WTC11 (cell line): ENCODE measurements around the gene ANTXR1.

Experiments used
- ATF3 ChIP-seq: sonication (generic); formaldehyde crosslinking; conservative IDR thresholded peaks from 2 replicates; pipeline ENCODE4 v1.8.1; 2022; ENCODE audit warnings: mild to moderate bottlenecking, missing genetic modification reagents
- CTCF ChIP-seq: fragments of 200-600 bp; IDR thresholded peaks from 2 replicates; pipeline ENCODE4 v1.8.0; 2022; ENCODE audit warnings: antibody characterized with exemption
- E2F1 ChIP-seq: sonication (generic); formaldehyde crosslinking; IDR thresholded peaks from 2 replicates; pipeline ENCODE4 v1.8.0; 2022; ENCODE audit warnings: mild to moderate bottlenecking, missing genetic modification reagents
- ETV6 ChIP-seq: sonication (generic); formaldehyde crosslinking; IDR thresholded peaks from 2 replicates; pipeline ENCODE4 v1.8.1; 2022; ENCODE audit warnings: mild to moderate bottlenecking, missing genetic modification reagents
- NFE2L1 ChIP-seq: sonication (generic); formaldehyde crosslinking; IDR thresholded peaks from 2 replicates; pipeline ENCODE4 v1.8.1; 2023; ENCODE audit warnings: missing genetic modification reagents
- NR2C2 ChIP-seq: sonication (generic); formaldehyde crosslinking; IDR thresholded peaks from 2 replicates; pipeline ENCODE4 v1.8.0; 2022; ENCODE audit warnings: mild to moderate bottlenecking, missing genetic modification reagents
- SP1 ChIP-seq: sonication (generic); formaldehyde crosslinking; conservative IDR thresholded peaks from 2 replicates; pipeline ENCODE4 v1.8.1; 2022; ENCODE audit warnings: missing genetic modification reagents
- ZNF138 ChIP-seq: sonication (generic); formaldehyde crosslinking; conservative IDR thresholded peaks from 2 replicates; pipeline ENCODE4 v1.8.1; 2022; ENCODE audit warnings: mild to moderate bottlenecking, moderate library complexity, missing genetic modification reagents

GRCh38 chr2:69092857-69093256 lies 79.9 kb downstream of the ANTXR1 start:
- TF ChIP-seq CTCF: no peak
- no peak for TF ChIP-seq SP1 (CRISPR knock-in tag)
- TF ChIP-seq ATF3 (CRISPR knock-in tag): no peak
- no peak for TF ChIP-seq ETV6 (CRISPR knock-in tag)
- no peak for TF ChIP-seq NFE2L1
- TF ChIP-seq NR2C2 (CRISPR knock-in tag): no peak
- TF ChIP-seq E2F1 (CRISPR knock-in tag): no peak
- TF ChIP-seq ZNF138: no peak
